Measurements from ENCODE around the gene SIX1. TPM values are rescaled to one million over a fixed set of nuclear protein-coding genes. Genes with fewer than 3 reads are reported as not detected.

Gene SIX1
- total and polyA plus RNA-seq, 2 of the 13 experiments (the other 11 are each of a cell fraction or from before 2014, with no cell fraction given) = 1.7 to 6.5 TPM

DNA sequence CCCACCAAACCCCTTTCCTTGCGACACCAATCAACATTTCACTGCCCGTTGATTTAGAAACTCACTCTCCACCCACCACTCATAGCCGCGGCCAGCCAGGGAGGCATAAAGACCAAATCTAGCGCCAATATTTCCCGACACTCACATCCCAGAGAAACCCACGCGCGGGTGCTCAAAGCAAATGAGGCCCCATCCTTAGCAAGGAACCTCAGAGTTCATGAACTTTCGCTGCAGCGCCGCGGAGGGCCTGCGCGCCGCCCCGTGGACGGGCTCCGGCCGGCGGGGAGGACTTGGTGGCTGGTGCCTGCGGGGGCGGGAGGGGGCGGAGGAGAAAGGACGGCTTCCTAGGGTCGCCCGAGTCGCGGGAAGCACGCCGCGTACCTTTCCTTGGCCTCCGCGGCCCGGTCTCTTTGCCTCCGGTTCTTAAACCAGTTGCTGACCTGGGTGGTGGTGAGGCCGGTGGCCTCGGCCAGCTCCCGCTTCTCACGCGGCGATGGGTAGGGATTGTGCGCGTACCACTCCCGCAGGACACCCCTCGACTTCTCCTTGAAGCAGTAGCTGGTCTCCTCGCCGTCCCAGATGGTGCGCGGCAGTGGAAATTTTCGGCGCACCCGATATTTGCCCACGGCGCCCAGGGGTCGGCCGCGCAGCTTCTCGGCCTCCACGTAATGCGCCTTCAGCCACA is 886 bp downstream of the SIX1 start (continued):
- TF ChIP-seq, protein P1, sequence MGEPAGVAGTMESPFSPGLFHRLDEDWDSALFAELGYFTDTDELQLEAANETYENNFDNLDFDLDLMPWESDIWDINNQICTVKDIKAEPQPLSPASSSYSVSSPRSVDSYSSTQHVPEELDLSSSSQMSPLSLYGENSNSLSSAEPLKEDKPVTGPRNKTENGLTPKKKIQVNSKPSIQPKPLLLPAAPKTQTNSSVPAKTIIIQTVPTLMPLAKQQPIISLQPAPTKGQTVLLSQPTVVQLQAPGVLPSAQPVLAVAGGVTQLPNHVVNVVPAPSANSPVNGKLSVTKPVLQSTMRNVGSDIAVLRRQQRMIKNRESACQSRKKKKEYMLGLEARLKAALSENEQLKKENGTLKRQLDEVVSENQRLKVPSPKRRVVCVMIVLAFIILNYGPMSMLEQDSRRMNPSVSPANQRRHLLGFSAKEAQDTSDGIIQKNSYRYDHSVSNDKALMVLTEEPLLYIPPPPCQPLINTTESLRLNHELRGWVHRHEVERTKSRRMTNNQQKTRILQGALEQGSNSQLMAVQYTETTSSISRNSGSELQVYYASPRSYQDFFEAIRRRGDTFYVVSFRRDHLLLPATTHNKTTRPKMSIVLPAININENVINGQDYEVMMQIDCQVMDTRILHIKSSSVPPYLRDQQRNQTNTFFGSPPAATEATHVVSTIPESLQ (CRISPR knock-in tag; conservative IDR thresholded peaks at IDR 0.05) = no peak
- TF ChIP-seq RXRA (CRISPR knock-in tag; IDR thresholded peaks at IDR 0.05) = 0 out of 2 replicates have a peak, but pooled peaks have one; percentile 56
- TF ChIP-seq, protein P2, sequence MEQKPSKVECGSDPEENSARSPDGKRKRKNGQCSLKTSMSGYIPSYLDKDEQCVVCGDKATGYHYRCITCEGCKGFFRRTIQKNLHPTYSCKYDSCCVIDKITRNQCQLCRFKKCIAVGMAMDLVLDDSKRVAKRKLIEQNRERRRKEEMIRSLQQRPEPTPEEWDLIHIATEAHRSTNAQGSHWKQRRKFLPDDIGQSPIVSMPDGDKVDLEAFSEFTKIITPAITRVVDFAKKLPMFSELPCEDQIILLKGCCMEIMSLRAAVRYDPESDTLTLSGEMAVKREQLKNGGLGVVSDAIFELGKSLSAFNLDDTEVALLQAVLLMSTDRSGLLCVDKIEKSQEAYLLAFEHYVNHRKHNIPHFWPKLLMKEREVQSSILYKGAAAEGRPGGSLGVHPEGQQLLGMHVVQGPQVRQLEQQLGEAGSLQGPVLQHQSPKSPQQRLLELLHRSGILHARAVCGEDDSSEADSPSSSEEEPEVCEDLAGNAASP (CRISPR knock-in tag; IDR thresholded peaks at IDR 0.05; ENCODE audit: borderline replicate concordance) = no peak
- TF ChIP-seq, protein P3, sequence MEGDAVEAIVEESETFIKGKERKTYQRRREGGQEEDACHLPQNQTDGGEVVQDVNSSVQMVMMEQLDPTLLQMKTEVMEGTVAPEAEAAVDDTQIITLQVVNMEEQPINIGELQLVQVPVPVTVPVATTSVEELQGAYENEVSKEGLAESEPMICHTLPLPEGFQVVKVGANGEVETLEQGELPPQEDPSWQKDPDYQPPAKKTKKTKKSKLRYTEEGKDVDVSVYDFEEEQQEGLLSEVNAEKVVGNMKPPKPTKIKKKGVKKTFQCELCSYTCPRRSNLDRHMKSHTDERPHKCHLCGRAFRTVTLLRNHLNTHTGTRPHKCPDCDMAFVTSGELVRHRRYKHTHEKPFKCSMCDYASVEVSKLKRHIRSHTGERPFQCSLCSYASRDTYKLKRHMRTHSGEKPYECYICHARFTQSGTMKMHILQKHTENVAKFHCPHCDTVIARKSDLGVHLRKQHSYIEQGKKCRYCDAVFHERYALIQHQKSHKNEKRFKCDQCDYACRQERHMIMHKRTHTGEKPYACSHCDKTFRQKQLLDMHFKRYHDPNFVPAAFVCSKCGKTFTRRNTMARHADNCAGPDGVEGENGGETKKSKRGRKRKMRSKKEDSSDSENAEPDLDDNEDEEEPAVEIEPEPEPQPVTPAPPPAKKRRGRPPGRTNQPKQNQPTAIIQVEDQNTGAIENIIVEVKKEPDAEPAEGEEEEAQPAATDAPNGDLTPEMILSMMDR (CRISPR knock-in tag; IDR thresholded peaks at IDR 0.05) = peak; percentile 50
- TF ChIP-seq, protein P4, sequence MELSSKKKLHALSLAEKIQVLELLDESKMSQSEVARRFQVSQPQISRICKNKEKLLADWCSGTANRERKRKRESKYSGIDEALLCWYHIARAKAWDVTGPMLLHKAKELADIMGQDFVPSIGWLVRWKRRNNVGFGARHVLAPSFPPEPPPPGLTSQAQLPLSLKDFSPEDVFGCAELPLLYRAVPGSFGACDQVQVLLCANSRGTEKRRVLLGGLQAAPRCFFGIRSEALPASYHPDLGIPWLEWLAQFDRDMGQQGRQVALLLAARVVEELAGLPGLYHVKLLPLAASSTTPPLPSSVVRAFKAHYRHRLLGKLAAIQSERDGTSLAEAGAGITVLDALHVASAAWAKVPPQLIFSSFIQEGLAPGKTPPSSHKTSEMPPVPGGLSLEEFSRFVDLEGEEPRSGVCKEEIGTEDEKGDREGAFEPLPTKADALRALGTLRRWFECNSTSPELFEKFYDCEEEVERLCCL (CRISPR knock-in tag; IDR thresholded peaks at IDR 0.05; ENCODE audit: borderline replicate concordance) = no peak
- TF ChIP-seq RERE (CRISPR knock-in tag; IDR thresholded peaks at IDR 0.05; ENCODE audit: low read depth) = no peak
- 0 out of 2 replicates have a peak, but pooled peaks have one; percentile 50 for TF ChIP-seq PAX8 (CRISPR knock-in tag; IDR thresholded peaks at IDR 0.05; ENCODE audit: borderline replicate concordance)
- TF ChIP-seq RCOR2 (CRISPR knock-in tag; IDR thresholded peaks at IDR 0.05) = no peak
- no peak for TF ChIP-seq RFX1 (IDR thresholded peaks at IDR 0.05)
- TF ChIP-seq ZNF326 (CRISPR knock-in tag; IDR thresholded peaks at IDR 0.05; ENCODE audit: borderline replicate concordance) = no peak
- 0 out of 2 replicates have a peak, but pooled peaks have one; percentile 2 for TF ChIP-seq BRD4 (CRISPR knock-in tag; IDR thresholded peaks at IDR 0.05)
- no peak for TF ChIP-seq ZIK1 (CRISPR knock-in tag; IDR thresholded peaks at IDR 0.05; ENCODE audit: borderline replicate concordance, low read depth)
- no peak for TF ChIP-seq GPN1 (CRISPR knock-in tag; IDR thresholded peaks at IDR 0.05; ENCODE audit: borderline replicate concordance)
- TF ChIP-seq E2F1 (CRISPR knock-in tag; IDR thresholded peaks at IDR 0.05) = no peak
